CD14-positive monocyte (primary cell): ENCODE data around the gene PPFIBP2. TPM values are rescaled to one million over a fixed set of nuclear protein-coding genes. Genes with fewer than 3 reads are reported as not detected.

Source experiments
- DNase-seq, 3 donors: peaks; one replicate each; pipeline ENCODE4 v3.0.0-alpha.2; 2011 to 2022
- H2AFZ ChIP-seq: 2 replicates; pipeline ENCODE4 v1.6.0; 2012; ENCODE audit warnings: mild to moderate bottlenecking, low read depth, low read length, inconsistent platforms; ENCODE audit not compliant: insufficient read depth, poor library complexity, severe bottlenecking
- H3K27ac ChIP-seq, 2 donors: 1 replicate in 1 of 2; 2 replicates in 1 of 2; pipeline ENCODE4 v1.5.1; 2012 to 2013; ENCODE audit warnings: low read length in 2 of 2, control low read depth in 1 of 2, inconsistent platforms in 1 of 2, low read depth in 1 of 2, mild to moderate bottlenecking in 1 of 2
- H3K27me3 ChIP-seq, 2 donors: one replicate each; pipeline versions ENCODE4 v1.6.0 to v1.6.1; 2011 to 2013; ENCODE audit warnings: low read length in 2 of 2; ENCODE audit not compliant: control insufficient read depth in 2 of 2, insufficient read depth in 2 of 2
- H3K36me3 ChIP-seq, 2 donors: replicated peaks in 1 of 2; 1 replicate in 1 of 2; 2 replicates in 1 of 2; pipeline versions ENCODE4 v1.5.1 to v1.6.1; 2012 to 2013; ENCODE audit warnings: low read length in 2 of 2, control low read depth in 1 of 2, inconsistent platforms in 1 of 2, mild to moderate bottlenecking in 1 of 2; ENCODE audit not compliant: insufficient read depth in 2 of 2, control insufficient read depth in 1 of 2
- H3K4me1 ChIP-seq, 2 donors: 1 replicate in 1 of 2; 2 replicates in 1 of 2; pipeline versions ENCODE4 v1.5.1 to v1.6.1; 2012 to 2013; ENCODE audit warnings: low read length in 2 of 2, control low read depth in 1 of 2, inconsistent platforms in 1 of 2, mild to moderate bottlenecking in 1 of 2, moderate library complexity in 1 of 2; ENCODE audit not compliant: insufficient read depth in 2 of 2, control insufficient read depth in 1 of 2
- H3K4me2 ChIP-seq: replicated peaks from 2 replicates; pipeline ENCODE3; 2012; ENCODE audit warnings: low read length, moderate library complexity, mild to moderate bottlenecking; ENCODE audit not compliant: poor library complexity, severe bottlenecking; ENCODE audit errors: extremely low read depth
- H3K4me3 ChIP-seq, 3 experiments: fragments of 200-600 bp in 1 of 3; sonication (generic) in 1 of 3; replicated peaks in 1 of 3; 1 replicate in 2 of 3; 2 replicates in 1 of 3; pipeline ENCODE4 v1.5.1; 2011 to 2013; ENCODE audit warnings: low read length in 3 of 3, mild to moderate bottlenecking in 3 of 3, control low read depth in 2 of 3, low read depth in 2 of 3, inconsistent platforms in 1 of 3, moderate library complexity in 1 of 3
- H3K79me2 ChIP-seq: 2 replicates; pipeline ENCODE4 v1.6.0; 2012; ENCODE audit warnings: mild to moderate bottlenecking, control low read depth, inconsistent platforms, low read length, moderate library complexity; ENCODE audit not compliant: insufficient read depth
- H3K9ac ChIP-seq: 2 replicates; pipeline ENCODE4 v1.6.0; 2017; ENCODE audit warnings: low read length, mild to moderate bottlenecking; ENCODE audit not compliant: insufficient read depth, poor library complexity, severe bottlenecking
- H3K9me3 ChIP-seq, 2 donors: replicated peaks in 1 of 2; 1 replicate in 1 of 2; 2 replicates in 1 of 2; pipeline versions ENCODE4 v1.5.1 to v1.6.1; 2012 to 2013; ENCODE audit warnings: low read length in 2 of 2, control low read depth in 1 of 2; ENCODE audit not compliant: control insufficient read depth in 1 of 2, insufficient read depth in 1 of 2
- H4K20me1 ChIP-seq: 2 replicates; pipeline ENCODE4 v1.6.0; 2012; ENCODE audit warnings: mild to moderate bottlenecking, low read length, control low read depth, moderate library complexity; ENCODE audit not compliant: insufficient read depth
- H3K27ac Mint-ChIP-seq, 7 donors: one replicate each; pipeline ENCODE4 v1.8.0; 2020; ENCODE audit warnings: mild to moderate bottlenecking in 7 of 7, mixed read lengths in 7 of 7, moderate library complexity in 6 of 7, inconsistent platforms in 2 of 7
- H3K27me3 Mint-ChIP-seq, 3 donors: one replicate each; pipeline ENCODE4 v1.8.0; 2021 to 2022; ENCODE audit warnings: low read depth in 3 of 3, mild to moderate bottlenecking in 3 of 3, mixed read lengths in 3 of 3, moderate library complexity in 3 of 3, inconsistent platforms in 1 of 3
- H3K36me3 Mint-ChIP-seq, 2 donors: one replicate each; pipeline ENCODE4 v1.8.0; 2020; ENCODE audit warnings: mixed read lengths in 2 of 2, inconsistent platforms in 1 of 2, mild to moderate bottlenecking in 1 of 2
- H3K4me1 Mint-ChIP-seq: one replicate; pipeline ENCODE4 v1.8.0; 2020; ENCODE audit warnings: mild to moderate bottlenecking, mixed read lengths
- H3K4me3 Mint-ChIP-seq, 2 donors: one replicate each; pipeline ENCODE4 v1.8.0; 2020; ENCODE audit warnings: mild to moderate bottlenecking in 2 of 2, mixed read lengths in 2 of 2, moderate library complexity in 1 of 2
- H3K9me3 Mint-ChIP-seq, 7 donors: one replicate each; pipeline ENCODE4 v1.8.0; 2020 to 2022; ENCODE audit warnings: mixed read lengths in 7 of 7, mild to moderate bottlenecking in 6 of 7, moderate library complexity in 6 of 7, inconsistent platforms in 2 of 7
- WGBS: methylation state at CpG from one replicate; pipeline ENCODE4 v1.1.5; 2013; ENCODE audit warnings: missing lambda C conversion rate; ENCODE audit not compliant: insufficient coverage; 5-methylcytosine and 5-hydroxymethylcytosine counted together
- intact Hi-C, 2 donors: fragments of 100-400 bp; cut with micrococcal nuclease; formaldehyde crosslinking; loops; one replicate each; pipeline versions ENCODE4 v1.15.0 to v1.15.1; 2023
- polyA plus RNA-seq, 3 donors: library from polyadenylated mRNA; depleted of rRNA in 1 of 3; unstranded in 2 of 3; stranded (reverse) in 1 of 3; fragments of 300-500 nt in 2 of 3; fragments of >200 nt in 1 of 3; fragmentation: Illumina TruSeq in 2 of 3; gene quantifications; 1 replicate in 2 of 3; 2 replicates in 1 of 3; pipeline ENCODE4 v1.2.3, GENCODE V29; 2012 to 2021
- TF ChIP-seq, protein P1 (sequence below): fragments of 200-600 bp; IDR thresholded peaks from one replicate; pipeline ENCODE4 v1.8.0; 2022; ENCODE audit warnings: antibody characterized with exemption, mild to moderate bottlenecking

Gene PPFIBP2
- polyA plus RNA-seq, 3 donors: 5.9 to 41.6 (median 8.6) TPM

- no peak overlapping the region for H3K4me3 Mint-ChIP-seq
- H3K9me3 ChIP-seq: no peaks in the 10 kb centered on the region
- H3K4me1 Mint-ChIP-seq: peaks cover 39% of the 10 kb centered on the region
- peaks cover 60% of the 10 kb centered on the region for H4K20me1 ChIP-seq
- peaks cover 84% of the 10 kb centered on the region for H3K79me2 ChIP-seq
- TF ChIP-seq, protein P1, sequence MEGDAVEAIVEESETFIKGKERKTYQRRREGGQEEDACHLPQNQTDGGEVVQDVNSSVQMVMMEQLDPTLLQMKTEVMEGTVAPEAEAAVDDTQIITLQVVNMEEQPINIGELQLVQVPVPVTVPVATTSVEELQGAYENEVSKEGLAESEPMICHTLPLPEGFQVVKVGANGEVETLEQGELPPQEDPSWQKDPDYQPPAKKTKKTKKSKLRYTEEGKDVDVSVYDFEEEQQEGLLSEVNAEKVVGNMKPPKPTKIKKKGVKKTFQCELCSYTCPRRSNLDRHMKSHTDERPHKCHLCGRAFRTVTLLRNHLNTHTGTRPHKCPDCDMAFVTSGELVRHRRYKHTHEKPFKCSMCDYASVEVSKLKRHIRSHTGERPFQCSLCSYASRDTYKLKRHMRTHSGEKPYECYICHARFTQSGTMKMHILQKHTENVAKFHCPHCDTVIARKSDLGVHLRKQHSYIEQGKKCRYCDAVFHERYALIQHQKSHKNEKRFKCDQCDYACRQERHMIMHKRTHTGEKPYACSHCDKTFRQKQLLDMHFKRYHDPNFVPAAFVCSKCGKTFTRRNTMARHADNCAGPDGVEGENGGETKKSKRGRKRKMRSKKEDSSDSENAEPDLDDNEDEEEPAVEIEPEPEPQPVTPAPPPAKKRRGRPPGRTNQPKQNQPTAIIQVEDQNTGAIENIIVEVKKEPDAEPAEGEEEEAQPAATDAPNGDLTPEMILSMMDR: no peak
- intact Hi-C loops: loop anchor here (10.0 kb wide), 3 partner anchors 56 to 76 kb away; no protein-coding TSS in a partner anchor
- no peak overlapping the region for H2AFZ ChIP-seq
- peak overlapping the region in 2 of 7 donors; percentile 3 to 5 for H3K27ac Mint-ChIP-seq
- no peak overlapping the region for H3K4me3 ChIP-seq
- peaks cover 0 to 8% (median 0%) of the 10 kb centered on the region in 7 donors for H3K9me3 Mint-ChIP-seq
- no peak overlapping the region for H3K9ac ChIP-seq
- no peak for DNase-seq
- no peaks in the 10 kb centered on the region for H3K36me3 ChIP-seq
- no peak overlapping the region for H3K27ac ChIP-seq
- peaks cover 74 to 79% of the 10 kb centered on the region in 2 donors for H3K4me1 ChIP-seq
- H3K27me3 Mint-ChIP-seq: peaks cover 0 to 6% (median 5%) of the 10 kb centered on the region in 3 donors
- 96% methylated on average over 19 of the region's 23 CpGs for WGBS
- H3K36me3 Mint-ChIP-seq: peaks cover 11 to 26% of the 10 kb centered on the region in 2 donors
- H3K4me2 ChIP-seq: no peak overlapping the region
- no peaks in the 10 kb centered on the region for H3K27me3 ChIP-seq
Measured at GRCh38 chr11:7518811-7519562, 5.2 kb downstream of the PPFIBP2 start.

GRCh38 chr11:7520011-7520942 lies 6.5 kb downstream of the PPFIBP2 start:
- Mint-ChIP-seq H3K4me3 (no peak overlapping the region), H3K4me1 (peaks cover 30% of the 10 kb centered on the region), H3K27ac (peak overlapping the region in 4 of 7 donors; percentile 50 to 80 (median 58)), H3K36me3 (peaks cover 16 to 32% of the 10 kb centered on the region in 2 donors), H3K27me3 (peaks cover 0 to 6% (median 2%) of the 10 kb centered on the region in 3 donors), H3K9me3 (peaks cover 0 to 8% (median 0%) of the 10 kb centered on the region in 7 donors)
- intact Hi-C loops: loop anchor here in 1 of 2 donors (5.0 kb wide), 1 partner anchor 72 kb away; no protein-coding TSS in a partner anchor
- H2AFZ ChIP-seq: no peak overlapping the region
- peak overlapping the region in 1 of 3 experiments; percentile 39 for H3K4me3 ChIP-seq
- H3K9me3 ChIP-seq: no peaks in the 10 kb centered on the region
- H3K36me3 ChIP-seq: no peaks in the 10 kb centered on the region
- WGBS: 75% methylated on average over 13 of the region's 18 CpGs
- DNase-seq: no peak
- TF ChIP-seq, protein P1: no peak
- peak overlapping the region; percentile 1 for H3K9ac ChIP-seq
- H3K79me2 ChIP-seq: peaks cover 74% of the 10 kb centered on the region
- H3K27ac ChIP-seq: peak overlapping the region; percentile 54 to 83
- peaks cover 75 to 78% of the 10 kb centered on the region in 2 donors for H3K4me1 ChIP-seq
- peaks cover 66% of the 10 kb centered on the region for H4K20me1 ChIP-seq
- H3K27me3 ChIP-seq: no peaks in the 10 kb centered on the region
- peak overlapping the region; percentile 35 for H3K4me2 ChIP-seq
